GM21381 (cell line): ENCODE data around the gene MAPK4.
A peak's percentile ranks its signal among the peaks of the same experiment; 100 is the strongest.
"Not testable (repeated sequence)": the region's sequence is repeated elsewhere in the genome, so short reads cannot be mapped to it uniquely, and the experiment has no call there.

Experiments used
- ATAC-seq: cut with Tn5 transposase; IDR thresholded peaks from one replicate; pipeline ENCODE4 v1.9.1; 2021; ENCODE audit warnings: mild to moderate bottlenecking, moderate library complexity; ENCODE audit not compliant: unreplicated experiment

Gene MAPK4

DNA sequence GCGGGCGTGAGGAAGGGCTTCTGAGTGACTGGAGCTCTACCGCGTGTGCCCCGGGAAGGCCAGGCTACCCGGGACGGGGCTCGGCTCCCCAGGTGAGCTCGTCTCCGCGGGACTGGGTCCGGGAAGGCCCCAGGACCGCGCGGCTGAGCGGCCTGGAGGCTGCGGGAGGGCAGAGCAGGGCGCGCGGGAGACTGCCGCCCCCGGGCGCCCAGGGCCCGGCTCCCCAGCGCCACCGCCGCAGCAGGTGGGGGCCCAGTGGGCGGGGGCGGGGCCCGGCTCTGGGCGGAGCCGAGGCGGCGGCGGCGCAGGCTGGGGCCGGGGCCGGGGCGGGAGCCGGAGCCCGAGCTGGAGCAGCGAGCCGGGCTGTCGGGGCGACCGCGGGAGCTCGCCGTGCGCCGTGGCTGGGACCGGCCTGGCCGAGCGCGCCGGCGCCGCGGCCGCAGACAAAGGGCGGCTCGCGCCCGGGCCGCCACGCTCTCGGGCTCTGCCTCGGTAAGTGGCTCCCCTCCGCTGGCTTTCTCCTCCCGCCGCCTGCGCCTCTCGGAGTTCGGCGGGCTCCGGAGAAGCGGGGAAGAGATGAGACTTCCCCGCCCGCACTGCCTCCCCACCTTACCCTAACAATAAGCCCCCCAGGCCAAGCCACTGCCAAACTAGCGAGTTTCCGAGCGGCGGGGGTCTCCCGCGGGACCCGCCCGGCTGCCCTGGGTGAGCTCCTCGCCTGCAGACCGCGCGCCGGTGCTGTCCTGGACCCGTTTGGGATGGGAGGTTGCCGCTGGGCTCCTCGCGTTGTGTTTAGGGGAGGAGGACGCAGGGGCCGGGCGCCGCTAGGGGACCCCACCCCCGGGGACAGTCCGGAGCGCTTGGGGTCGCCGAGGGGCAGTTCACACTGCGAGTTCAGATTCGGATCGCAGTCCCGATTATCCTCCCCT is at the start of gene MAPK4:
Gene MAPK4, plus strand, starts transcription at position 336 of the 929 bp plus-strand sequence. CDS start 103,872 bp downstream, outside the sequence.
- peak; percentile 58 for ATAC-seq

DNA sequence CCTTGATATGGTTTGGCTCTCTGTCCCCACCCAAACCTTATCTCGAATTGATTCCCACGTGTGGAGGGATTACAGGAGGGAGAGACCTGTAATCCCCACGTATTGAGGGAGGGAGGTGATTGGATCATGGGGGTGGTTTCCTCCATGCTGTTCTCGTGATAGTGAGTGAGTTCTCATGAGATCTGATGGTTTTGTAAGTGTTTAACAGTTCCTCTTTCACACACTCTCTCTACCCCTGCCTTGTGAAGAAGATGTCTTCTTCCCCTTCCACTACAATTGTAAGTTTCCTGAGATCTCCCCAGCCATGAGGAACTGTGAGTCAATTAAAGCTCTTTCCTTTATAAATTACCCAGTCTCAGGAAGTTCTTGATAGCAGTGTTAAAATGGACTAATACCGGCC is 42.6 kb upstream of the MAPK4 start:
- ATAC-seq, result not testable (repeated sequence)

DNA sequence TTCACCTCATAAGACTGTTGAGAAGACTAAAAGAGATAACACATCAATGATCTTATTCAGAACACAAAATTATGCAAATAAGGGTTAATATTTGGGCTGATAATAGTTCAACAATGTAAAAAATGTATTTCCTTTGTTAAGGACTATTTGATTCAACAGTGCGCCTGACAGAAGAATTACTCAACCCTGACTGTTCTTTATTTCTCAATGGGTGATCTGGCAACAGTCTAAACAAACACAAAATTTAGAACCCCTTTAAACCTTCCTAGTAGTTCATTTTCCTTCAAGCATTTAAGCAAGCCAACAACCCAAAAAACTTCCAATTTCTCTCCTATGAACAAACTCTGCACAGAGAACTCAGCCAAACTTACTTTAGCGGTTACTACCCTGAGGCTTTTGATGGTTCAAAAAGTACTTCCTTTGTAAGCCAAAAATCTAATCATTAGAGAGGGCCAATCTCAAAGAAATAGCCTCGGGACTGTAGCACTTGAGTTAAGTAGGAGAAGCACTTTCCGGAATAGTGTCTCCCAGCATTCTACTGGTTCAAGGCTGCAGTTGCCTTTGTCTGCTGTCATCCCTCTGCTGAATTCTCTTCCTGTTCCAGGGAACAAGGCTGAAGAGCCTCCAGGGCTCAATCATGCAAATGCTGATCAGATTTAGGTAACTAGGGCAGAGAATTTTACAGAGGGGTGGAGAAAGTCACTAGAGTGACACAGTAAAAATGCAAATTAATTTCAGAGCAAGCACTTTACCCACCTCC is 40.9 kb upstream of the MAPK4 start:
- no peak for ATAC-seq

DNA sequence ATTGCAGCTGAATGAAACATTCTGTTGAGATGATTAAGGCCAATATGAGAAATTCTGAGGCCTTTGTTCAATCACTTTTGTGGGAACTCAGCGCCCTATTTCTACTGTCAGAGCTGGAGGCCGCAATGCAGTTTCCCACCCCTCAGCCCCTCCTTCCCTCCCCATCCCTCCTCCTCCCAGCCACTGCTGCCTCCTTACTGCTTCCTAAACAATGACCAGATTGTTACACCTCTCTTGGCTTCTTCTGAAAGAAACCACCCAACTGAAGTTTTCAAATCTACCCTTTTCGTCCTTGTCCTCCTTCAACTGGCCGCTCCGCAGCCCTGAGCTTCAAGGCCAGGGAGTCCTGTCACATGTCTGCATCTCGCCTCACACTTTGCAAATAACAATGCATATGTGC is 36.7 kb upstream of the MAPK4 start:
- no peak for ATAC-seq

DNA sequence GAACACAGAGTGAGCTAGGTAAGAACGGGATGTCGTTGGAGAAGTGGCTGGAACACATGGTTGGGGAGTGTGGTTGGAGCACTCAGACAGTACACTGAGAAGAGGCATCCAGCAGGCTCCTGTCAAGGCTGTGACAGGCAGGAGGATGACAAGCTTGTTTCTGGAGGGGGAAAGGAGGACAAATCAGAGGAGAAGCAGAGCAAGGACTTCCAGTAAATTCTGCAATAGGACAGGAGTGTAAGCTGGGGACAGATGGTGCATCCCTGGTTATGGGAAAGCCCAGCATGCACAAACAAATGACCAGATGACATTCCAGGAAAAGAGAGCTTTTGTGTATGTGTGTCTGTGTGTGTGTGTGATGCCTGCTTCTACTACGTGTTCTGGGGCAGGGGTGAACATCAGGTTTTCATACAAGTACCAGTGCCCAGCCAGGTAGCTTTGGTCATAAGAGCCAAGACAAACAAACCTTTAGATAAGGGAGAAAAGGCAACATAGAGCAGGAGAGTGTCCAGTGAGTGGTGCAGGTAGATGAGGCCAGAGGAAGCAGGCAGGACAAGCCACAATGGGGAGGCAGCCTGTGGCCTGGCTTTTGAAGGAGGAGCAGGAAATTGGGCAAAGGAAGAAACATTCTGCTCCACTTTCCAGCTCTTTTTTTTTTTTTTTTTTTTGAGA is 32.1 kb upstream of the MAPK4 start:
- ATAC-seq, result no peak

DNA sequence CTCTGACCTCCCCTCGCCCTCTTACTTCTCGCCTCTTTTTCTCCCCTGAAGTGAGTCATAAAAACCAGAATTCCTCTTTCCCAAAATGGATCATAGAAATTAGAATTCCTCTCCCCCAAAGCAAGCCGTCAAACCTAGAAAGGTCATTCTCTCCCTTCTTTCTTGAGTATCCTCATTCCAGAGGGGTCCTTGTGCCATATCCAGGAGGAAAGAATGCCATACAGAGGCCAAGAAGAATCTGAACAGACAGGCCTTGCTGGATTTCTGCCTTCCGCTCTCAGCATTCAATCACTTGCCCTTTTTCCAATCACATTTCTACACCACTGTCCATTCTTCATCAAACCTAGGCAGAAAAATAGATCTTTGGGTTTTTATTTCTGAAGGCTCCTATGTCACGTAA is 31.1 kb upstream of the MAPK4 start:
- ATAC-seq, result no peak

DNA sequence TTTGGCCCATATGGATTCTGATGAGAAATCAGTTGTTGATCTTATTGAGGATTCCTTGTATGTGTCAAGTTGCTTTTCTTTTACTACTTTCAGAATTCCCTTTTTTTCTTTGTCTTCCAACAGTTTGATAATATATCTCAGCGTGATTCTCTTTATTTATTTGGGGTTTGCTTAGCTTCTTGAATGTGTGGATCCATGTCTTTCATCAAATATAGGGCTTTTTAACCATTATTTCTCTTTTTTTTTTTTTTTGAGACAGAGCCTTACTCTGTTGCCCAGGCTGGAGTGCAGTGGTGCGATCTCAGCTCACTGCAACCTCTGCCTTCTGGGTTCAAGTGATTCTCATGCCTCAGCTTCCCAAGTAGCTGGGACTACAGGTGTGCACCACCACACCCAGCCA is 26.1 kb upstream of the MAPK4 start:
- not testable (repeated sequence) for ATAC-seq

DNA sequence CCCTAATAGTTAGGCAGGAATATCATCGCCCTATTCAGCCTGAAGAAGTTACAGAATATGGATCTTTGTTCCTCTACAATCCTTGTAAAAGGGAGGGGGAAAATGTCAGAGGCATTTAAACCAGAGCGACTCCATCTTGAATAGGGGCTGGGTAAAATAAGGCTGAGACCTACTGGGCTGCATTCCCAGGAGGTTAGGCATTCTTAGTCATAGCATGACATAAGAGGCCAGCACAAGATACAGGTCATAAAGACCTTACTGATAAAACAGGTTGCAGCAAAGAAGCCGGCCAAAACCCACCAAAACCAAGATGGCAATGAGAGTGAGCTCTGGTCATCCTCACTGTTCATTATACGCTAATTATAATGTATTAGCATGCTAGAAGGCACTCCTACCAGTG is 15.4 kb upstream of the MAPK4 start:
- ATAC-seq, result not testable (repeated sequence)

DNA sequence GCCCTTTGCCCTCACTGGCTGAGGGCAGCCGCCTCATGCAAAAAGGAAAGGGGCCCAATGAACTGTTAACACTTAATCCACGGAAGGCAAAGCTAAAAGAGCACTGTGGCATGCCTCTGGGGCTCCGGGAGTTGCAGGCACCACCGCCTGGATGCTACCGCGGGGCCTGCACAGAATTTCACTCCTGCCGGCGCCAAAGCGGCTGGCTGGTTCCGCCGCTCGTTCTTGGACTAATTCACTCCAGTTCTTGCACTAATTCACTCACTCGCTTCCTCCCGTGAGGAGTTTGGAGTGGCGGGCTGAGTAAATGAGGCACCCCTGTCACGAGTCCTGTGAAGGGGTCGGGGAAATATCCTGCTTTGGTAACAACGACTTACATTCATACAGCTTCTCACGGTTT is 14.0 kb upstream of the MAPK4 start:
- no peak for ATAC-seq

DNA sequence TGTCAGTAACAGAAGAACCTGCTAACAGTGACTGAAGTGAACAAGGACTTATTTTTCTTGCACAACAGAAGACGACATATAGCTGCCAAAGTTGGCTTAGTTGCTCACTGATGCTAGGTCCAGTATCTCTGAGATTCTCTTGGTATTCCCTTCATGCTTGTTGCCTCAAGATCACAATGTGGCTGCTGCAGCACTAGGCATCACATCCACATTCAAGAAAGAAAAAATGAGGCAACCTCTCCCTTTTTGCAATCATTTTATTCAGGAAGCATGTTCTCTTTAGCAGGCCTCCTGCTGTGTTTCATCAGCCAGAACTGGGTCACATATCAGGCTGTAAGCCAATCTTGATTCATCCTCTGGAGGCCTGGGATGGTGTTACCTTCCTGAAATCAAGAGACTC is 11.7 kb upstream of the MAPK4 start:
- ATAC-seq, result no peak

DNA sequence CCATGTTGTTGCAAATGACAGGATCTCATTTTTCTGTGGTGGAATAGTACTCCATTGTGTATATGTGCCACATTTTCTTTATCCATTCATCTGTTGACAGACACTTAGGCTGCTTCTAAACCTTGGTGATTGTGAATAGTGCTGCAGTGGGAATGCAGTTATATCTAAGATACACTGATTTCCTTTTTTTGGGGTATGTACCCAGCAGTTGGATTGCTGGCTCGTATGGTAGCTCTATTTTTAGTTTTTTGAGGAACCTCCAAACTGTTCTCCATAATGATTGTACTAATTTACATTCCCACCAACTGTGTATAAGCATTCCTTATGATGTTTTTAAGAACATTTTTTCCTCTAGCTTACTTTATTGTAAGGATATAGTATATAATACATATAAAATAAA is 8.2 kb upstream of the MAPK4 start:
- not testable (repeated sequence) for ATAC-seq

DNA sequence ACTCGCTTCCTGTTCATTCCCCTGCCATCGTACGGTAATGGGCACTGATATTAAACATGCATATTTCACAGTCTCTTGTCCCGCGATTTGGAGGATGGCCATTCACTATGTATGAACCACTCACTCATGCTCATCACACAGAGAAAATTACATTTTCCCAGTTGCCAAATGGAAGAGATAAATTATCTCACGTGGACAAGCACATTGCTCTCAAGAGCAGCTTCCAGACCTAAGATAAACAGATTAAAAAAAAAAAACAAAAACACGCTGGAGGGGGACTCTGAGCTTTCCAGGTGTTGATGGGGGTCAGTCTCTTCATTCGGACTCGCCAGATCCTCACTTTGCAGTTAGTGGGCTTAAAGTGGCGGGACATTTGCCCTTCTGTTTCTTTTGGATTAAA is 1.7 kb upstream of the MAPK4 start:
- ATAC-seq, result no peak

DNA sequence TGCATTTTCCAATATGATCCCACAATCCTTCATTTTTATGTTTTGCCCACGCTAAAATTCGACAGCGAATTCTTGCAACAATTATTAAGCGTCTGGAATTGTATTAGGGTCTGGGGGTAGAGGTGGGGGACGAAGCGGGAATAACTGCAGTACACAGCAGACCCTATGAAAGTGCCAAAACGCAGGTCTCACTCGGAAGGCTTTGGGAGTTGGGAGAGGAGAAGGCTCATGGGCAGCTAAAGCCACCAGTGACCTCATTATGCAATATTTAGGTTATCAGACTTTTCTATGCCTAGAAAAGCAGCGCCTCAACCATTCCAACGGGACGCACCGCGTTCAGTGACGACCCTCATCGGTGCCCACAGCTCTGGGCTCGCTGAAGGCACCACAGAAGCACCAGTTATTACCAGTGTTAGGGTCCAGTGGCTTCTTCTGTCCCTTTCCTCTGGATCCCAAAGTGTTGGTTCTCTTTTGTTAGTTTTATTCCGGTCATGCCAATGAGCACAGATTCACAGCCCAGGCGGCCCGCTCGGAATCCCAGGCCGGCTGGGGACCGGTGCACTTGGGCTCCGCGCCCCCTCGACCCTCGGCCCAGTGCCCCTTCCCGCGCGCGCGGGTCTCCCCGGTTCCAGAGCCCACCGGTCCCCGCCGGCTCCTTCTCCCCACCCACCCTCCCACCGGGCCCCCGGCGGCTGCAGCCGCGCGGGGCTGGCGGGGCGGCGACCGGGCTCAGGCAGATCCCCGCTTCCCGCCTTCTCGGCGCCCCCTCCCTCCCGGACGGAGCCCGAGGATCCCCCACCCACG is 737 bp upstream of the MAPK4 start:
- ATAC-seq, result no peak

DNA sequence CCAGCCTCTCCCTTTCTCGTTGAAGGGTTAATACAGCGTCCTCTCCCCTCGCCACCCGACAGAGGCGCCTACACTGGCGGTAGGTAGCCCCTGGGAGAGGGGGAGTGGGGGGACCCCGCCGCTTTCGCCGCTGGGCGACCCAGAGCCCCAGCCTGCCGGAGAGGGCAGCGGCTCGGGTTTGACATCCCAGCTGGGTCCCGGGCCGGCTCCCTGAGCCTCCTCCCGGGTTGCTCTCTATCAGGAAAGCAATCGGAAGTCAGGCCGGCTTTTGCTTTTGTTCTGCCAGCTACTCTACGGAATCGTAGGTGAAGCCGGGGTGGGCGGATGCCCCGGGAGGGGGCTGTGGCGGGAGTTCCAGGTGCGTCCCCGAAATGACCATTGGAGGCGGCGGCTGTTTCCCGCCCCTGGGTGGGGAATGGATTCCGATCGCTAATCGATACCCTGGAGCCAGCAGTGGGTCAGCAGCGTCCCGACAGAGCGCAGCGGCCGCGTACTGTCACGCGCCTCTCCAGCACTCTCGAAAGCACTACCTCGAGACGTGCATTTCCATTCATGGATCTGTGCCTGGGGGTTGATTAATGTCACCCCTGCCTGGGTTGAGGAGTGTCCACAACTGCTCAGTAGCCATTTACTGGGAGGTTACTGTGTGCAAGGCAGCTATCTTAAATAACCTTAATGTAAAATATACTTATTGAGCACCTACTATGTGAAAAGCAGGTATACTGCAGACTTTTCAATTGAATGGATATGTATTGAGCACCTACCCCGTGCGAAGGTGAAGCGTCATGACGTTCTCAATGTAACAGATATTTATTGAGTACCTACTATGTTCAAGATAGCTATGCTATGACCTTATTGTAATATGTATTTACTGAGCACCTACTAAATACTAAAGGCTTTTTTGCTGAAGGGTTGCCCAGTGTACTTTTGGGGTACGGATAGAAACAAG is 1.1 kb downstream of the MAPK4 start:
- no peak for ATAC-seq

DNA sequence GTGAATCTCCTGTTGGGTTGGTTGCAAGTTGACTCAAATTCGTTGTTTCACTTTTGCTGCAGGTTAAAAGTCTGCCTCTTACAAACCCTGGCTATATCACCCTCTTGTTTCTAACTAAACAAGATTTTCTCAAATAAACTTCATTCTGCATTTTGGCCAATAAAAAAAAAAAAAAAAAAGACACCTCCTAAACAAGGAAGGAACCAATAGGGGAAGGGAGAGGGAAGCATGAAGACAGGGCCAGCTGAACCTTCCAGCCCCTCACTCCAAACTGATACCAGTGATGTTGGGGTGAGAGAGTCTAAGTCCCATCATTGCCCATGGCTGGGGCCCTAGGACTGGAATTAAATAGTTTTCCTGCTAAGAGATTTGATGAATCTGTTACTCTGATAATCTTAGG is 2.4 kb downstream of the MAPK4 start:
- ATAC-seq, result not testable (repeated sequence)

DNA sequence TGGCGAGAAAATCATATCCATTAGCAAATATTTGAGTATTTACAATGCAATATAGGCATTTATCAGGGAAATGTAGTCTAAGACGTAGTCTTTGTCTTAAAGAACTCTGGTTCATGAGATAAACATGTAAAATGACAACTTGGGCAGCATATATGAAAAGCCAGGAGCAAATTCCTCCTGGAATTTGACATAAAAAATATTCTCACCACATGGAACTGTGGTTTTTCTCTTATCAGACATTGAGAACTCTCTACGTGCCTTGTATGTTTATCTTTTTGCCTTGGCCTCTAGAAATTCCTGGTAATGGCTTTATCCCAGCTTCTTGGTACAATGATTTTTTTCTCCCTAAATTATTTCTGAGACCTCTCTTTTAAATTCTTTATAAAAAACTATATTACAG is 2.8 kb downstream of the MAPK4 start:
- ATAC-seq, result no peak

DNA sequence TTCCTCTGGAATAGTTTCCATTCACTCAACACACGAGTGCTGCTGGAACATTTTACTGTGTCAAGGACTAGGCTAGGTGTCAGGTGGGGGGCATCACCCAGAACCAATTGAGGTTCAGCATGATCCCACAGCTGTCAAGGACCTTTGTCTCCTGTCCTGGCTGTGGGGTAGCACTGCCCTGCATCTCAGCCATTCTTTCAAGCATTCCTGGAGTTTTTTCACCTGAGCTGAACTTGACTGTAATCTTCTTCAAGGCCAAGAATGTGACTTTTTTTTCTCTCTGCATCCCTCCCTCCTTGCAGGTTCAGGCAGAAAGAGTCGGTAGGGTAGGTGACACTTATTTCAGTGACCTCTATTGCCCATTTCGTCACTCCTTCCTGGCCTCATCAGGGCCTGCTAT is 3.5 kb downstream of the MAPK4 start:
- no peak for ATAC-seq

DNA sequence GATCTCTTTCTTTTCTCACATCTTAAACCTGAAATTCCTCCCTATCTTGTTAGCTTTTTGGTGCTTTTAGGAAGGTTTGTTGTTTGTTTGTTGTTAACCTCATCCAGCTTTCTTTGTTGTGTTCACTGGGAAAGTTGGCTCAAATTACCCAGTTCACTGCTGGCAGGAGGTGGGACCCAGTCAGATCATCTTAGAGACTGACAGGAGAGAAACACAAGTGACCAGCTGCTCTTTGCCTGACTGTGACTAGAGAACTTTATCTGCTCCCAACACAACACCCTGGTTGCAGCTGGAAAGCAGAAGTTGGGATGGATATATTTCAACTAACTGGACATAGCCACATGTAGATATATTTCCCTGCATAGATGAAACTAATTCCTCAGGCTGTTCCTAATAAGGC is 10.0 kb downstream of the MAPK4 start:
- no peak for ATAC-seq

DNA sequence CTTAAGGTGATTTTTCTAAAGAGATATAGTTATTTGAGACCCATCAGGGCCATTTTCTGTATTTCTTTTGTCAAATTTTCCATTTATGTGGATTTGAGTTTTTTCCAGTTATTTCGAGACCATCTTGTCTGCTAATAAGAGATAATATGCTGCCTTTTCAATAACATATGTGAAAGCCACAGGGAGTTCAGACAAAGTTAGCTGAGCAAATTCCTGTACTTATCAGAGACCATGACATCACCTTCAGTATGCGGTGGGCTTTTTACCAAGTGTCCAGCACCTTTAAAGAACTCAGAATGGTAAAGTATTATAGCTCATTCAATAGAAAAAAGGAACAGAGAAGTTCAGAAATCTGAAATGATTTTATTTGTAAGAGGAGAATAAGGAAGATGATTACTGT is 11.7 kb downstream of the MAPK4 start:
- ATAC-seq, result no peak

DNA sequence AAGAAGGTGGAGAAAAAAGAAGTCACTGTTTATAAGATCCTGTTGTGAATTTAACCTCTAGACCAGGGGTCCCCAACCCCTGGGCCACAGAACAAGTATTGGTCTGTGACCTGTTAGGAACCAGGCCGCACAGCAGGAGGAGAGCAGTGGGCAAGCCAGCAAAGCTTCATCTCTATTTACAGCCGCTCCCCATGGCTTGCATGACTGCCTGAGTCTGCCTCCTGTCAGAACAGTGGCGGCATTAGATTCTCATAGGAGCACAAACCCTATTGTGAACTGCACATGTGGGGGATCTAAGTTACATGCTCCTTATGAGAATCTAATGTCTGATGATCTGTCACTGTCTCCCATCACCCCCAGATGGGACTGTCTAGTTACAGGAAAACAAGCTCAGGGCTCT is 13.3 kb downstream of the MAPK4 start:
- not testable (repeated sequence) for ATAC-seq
